Cardiac septum (tissue), 1 donor: Measurements from ENCODE around the gene UBE2L6. TPM values are rescaled to one million over a fixed set of nuclear protein-coding genes. Genes with fewer than 3 reads are reported as not detected.

ENCODE experiments used
- DNase-seq: peaks from one replicate; pipeline ENCODE4 v3.0.0-alpha.2; 2020; ENCODE audit warnings: low spot score
- intact Hi-C: fragments of 100-400 bp; cut with DNase I; formaldehyde crosslinking; loops from one replicate; pipeline ENCODE4 v1.14.0; 2022
- total RNA-seq: library from RNA; stranded (reverse); fragmentation: NEBNext Ultra II Directional; extraction: Animal tissue kit (Norgen Biotek cat#: 25700); gene quantifications from one replicate; pipeline ENCODE4 v1.2.1, GENCODE V29; 2021
- donor health status: DM: no; HTN: no; CAD: no.

The UBE2L6 gene
- total RNA-seq, 1 donor from 2014 or later, result 15.8 TPM

DNA sequence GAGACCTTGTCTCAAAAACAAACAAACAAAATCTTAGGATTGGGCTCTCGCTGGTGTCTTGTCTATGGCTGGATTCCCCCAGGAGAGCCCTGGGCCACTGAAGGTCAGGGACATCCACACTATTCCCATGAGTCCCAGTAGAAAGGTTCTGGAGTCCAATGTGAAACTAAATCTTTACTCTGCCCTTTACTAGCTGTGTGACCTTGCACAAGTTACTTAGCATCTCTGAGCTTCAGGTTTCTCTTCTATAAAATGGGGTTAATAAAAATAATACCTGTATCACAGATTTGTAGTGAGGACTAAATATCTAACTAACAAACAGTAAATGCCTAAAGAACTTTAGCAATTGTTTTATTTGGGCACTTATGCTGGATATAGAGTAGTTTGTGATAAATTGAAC is 61.0 kb downstream of the UBE2L6 start:
- intact Hi-C loops, result no loop called here
- DNase-seq, result no peak

GRCh38 chr11:57504511-57504910 is 63.0 kb downstream of the UBE2L6 start:
- DNase-seq, result no peak
- intact Hi-C loops, result no loop called here

- DNase-seq, result no peak
- intact Hi-C loops, result no loop called here
These were observed 64.6 kb downstream of the UBE2L6 start for GRCh38 chr11:57502870-57503269.

DNA sequence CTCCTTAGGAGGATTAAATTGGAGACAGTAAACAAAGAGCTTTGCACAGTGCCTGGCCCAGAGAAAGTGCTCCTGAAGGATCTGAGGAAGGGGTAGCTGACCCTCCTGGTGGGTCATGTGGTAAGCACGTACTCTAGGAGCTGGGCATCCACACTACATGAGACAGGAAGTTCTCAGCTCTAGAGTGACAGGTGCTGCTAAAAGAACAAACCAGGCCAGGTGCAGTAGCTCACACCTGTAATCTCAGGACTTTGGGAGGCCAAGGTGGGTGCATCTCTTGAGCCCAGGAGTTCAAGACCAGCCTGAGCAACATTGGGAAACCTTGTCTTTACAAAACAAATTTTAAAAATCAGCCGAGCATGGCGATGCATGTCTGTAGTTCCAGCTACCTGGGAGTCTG is 65.1 kb downstream of the UBE2L6 start:
- DNase-seq, result no peak
- intact Hi-C loops, result no loop called here

- intact Hi-C loops, result no loop called here
- DNase-seq, result no peak
These were observed 65.5 kb downstream of the UBE2L6 start for GRCh38 chr11:57501953-57502352.

Other genes starting within 250 kb of the UBE2L6 start
- gene TNKS1BP1, start 242.7 kb downstream of the UBE2L6 start, total RNA-seq, result 36.2 TPM
- gene SSRP1, start 231.8 kb downstream of the UBE2L6 start, total RNA-seq, result 35.4 TPM
- gene P2RX3, start 229.3 kb downstream of the UBE2L6 start, total RNA-seq, result 0.48 TPM
- gene PRG3, start 186.5 kb downstream of the UBE2L6 start, total RNA-seq, result not detected
- gene PRG2, start 177.0 kb downstream of the UBE2L6 start, total RNA-seq, result not detected
- 26.7 TPM for gene SLC43A3, start 140.6 kb downstream of the UBE2L6 start, total RNA-seq
- gene RTN4RL2, start 107.1 kb downstream of the UBE2L6 start, total RNA-seq, result 0.73 TPM
- gene SLC43A1, start 52.0 kb downstream of the UBE2L6 start, total RNA-seq, result 2.0 TPM
- gene TIMM10, start 36.9 kb downstream of the UBE2L6 start, total RNA-seq, result 71.6 TPM
- gene SMTNL1, start 30.1 kb downstream of the UBE2L6 start, total RNA-seq, result not detected
- gene SERPING1, start 30.0 kb upstream of the UBE2L6 start, total RNA-seq, result 90.0 TPM
- 0.59 TPM for gene YPEL4, start 82.2 kb upstream of the UBE2L6 start, total RNA-seq
- 5.8 TPM for gene CLP1, start 90.1 kb upstream of the UBE2L6 start, total RNA-seq
- gene ZDHHC5, start 100.4 kb upstream of the UBE2L6 start, total RNA-seq, result 43.4 TPM
- 9.9 TPM for gene MED19, start 144.5 kb upstream of the UBE2L6 start, total RNA-seq
- 56.7 TPM for gene TMX2, start 144.9 kb upstream of the UBE2L6 start, total RNA-seq
- 85.5 TPM for gene SELENOH, start 173.8 kb upstream of the UBE2L6 start, total RNA-seq
- not detected for gene BTBD18, start 184.1 kb upstream of the UBE2L6 start, total RNA-seq
- gene CTNND1, start 194.1 kb upstream of the UBE2L6 start, total RNA-seq, result 73.8 TPM